Activated T-cell treated with anti-CD3 and anti-CD28 coated beads for 1 hour (primary cell): ENCODE data around the gene CCDC92.

Experiments
- DNase-seq: peaks from one replicate; pipeline ENCODE4 v3.0.0-alpha.2; 2020; ENCODE audit warnings: low read depth

The CCDC92 gene

GRCh38 chr12:123972457-123973401, at the start of gene CCDC92, which contains the start of gene ZNF664:
CCDC92 (minus strand) TSS chr12:123972831; CDS start chr12:123944305, 28,526 bp downstream.
ZNF664 (plus strand) TSS chr12:123973215; CDS start chr12:124012145, 38,930 bp downstream.
- peak; percentile 94 for DNase-seq

GRCh38 chr12:124022161-124022560, 49.5 kb upstream of the CCDC92 start:
- DNase-seq = no peak

- no peak for DNase-seq
Observed at GRCh38 chr12:124021007-124021406, 48.4 kb upstream of the CCDC92 start.

DNA sequence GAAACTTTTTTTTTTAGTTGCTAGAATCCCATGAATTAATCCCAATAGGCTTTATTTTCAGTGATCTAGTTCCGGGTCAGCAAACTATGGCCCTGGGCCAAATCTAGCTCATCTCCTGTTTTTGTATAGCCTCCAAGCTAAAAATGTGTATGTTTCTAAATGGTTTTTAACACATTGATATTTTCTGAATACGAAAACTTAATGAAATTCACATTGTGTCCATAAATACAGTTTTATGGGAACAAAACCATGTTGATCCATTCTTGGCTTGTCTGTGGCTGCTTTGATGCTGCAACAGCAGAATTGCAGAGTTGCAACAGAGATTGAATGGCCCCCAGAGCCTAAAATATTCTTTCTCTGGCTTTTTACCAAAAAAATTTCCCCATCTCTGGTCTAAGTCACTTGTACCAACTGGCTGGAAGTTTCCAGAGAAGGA, 47.9 kb upstream of the CCDC92 start:
- DNase-seq = no peak

DNA sequence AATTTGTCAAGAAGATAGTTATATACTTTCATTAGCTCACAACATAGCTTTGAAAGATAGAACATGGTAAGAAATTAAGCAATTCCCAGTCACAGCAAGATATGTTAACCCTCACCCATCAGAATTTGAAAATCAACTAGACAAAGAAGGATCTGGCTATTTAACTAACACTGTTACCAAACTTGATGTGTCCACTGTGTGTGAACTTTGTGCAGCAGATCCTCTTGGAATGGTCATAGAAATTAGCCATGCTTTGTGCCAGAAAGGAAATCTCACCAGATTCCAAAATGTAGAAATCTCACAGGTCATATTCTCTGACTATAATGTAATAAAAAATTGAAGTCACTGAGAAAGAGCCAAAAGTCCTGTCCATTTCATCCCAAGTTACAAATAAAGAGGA, 46.5 kb upstream of the CCDC92 start:
- no peak for DNase-seq

GRCh38 chr12:124018539-124018938, 45.9 kb upstream of the CCDC92 start:
- DNase-seq = no peak

DNA sequence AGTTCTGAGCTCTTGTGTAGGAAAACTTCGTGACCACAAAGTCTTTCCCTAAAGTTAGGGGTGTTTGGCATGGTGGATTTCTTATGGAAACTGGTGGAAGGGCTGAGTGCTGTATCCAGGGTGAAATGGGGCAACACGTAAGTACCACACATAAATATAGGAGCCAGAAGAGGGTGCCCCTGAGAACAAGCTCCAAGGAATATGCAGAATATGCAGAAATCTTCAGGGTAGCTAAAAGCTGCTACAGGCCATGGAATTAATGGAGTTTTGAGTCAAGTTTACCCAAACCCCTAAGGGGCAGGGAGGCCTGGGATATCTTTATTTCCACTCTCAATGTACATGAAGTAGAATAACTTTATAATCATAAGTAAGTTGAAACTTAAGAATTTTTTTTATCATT, 44.4 kb upstream of the CCDC92 start:
- no peak for DNase-seq

- DNase-seq = no peak
Observed at GRCh38 chr12:124015494-124016461, 43.1 kb upstream of the CCDC92 start.

DNA sequence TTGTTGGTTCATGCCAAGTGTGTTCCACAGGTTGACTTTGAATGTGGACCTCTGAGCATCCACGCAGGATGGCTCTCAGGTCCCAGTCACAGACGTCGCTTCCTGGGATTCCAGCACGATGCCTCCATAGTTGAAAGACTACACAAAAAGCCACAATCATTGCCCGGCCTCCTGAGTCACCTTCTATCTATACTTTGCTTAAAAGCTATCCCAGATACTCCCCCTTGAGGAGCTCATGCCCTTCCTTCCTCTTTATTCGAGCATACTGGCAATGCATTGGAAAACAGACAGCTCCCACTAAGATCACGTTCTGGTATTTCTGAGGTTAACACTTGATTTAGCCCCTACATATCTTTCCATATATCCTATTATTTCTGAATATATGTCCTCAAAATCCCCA, 40.4 kb upstream of the CCDC92 start:
- no peak for DNase-seq

GRCh38 chr12:124011435-124012115, 38.9 kb upstream of the CCDC92 start:
- no peak for DNase-seq

- DNase-seq = no peak
Observed at GRCh38 chr12:124010687-124011086, 38.1 kb upstream of the CCDC92 start.

DNA sequence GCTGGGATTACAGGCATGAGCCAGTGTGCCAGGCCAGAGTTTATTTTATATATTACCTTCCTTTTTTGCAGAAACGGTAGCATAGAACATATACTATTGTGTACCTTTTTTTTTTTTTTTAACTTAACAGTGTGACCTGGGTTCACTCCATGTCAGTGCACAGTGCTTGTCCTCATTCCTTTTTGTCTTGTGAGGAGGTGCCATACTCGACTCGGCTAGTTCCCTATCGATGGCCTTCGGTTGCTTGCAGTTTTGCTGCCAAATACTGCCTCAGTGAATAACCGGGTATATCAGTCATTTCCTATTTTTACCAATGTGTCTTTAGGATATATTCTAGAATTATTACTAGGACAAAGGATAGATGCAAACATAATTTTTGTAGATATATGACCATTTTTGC, 37.1 kb upstream of the CCDC92 start:
- no peak for DNase-seq

- DNase-seq = no peak
Observed at GRCh38 chr12:124008595-124008994, 36.0 kb upstream of the CCDC92 start.

DNA sequence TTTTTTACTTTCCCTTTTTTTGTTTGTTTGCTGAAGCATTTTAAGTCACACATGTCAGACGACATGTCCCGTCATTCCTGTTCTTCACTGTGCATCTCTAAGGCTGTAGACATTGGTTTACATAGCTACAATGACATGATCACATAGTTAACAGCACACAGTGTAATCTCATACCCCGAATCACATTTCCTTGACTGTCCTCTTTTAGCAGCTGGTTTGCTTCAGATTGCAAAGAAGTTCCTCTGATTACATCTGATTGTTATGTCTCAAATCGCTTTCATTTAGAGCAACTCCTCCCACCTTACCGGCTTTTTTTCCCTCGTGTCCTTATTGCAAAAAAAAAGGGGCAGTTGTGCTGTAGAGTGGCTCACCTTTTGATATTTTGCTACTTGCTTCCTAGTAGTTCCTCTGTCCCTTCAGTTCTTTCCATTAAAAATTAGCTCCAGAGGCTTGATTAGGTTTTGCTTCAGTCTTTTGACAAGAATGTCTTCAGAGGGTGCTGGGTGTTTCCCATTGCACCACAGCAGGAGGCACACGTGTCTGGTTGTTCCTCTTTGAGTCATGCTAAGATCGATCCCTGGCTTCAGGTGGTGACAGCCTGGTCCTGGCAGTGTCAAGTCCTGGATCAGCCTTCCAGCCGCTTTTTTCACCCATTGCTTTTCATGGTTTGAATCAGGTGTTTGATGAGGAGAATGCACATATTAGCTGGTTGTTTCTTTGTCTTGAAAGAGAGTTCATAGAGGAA, 35.4 kb upstream of the CCDC92 start:
- no peak for DNase-seq

DNA sequence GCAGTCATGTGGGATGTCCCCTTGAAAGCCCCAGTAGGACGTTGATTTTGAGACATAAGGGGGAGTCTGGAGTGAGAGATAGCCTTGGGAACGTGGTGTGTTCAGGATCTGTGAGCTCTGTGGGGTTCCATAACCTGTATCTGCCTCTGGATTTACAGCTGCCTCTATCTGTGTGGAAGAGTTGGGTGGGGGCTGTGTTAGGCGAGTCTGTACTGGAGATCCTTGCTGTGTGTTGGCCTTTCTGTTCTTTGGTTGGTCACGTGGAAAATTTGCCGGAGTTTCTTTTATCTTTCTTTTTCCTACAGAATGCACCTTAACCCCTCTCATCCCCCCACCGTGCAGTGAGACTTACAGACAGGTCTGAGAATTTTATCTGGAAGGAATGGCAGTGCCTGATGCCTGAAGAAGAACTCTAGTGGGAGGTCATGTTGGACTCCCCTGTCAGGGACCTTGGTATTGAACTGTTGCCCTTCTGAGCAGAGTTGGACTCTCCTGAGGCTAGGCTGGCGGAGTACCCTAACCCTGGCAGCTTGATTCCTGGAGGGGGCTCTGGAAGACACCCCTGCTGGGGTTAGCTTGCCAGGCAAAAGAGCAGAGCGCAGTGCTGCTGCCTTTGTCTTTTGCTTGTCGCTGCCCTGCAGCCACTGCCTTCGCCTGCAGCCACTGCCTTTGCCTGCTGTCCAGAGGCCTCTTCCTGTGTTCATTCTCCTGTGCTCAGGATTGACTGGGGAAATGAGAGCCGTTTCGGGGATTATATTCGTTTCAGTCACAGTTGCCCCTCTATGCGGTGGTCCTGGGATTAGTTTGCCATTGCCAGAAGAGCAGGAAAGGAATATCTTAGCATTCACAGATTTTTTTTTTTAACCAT, 34.4 kb upstream of the CCDC92 start:
- no peak for DNase-seq

GRCh38 chr12:124006085-124006845, 33.6 kb upstream of the CCDC92 start:
- no peak for DNase-seq

- DNase-seq = no peak
Observed at GRCh38 chr12:124004233-124004875, 31.7 kb upstream of the CCDC92 start.

GRCh38 chr12:124002654-124003053, 30.0 kb upstream of the CCDC92 start:
- no peak for DNase-seq
